Retinal pigment epithelial cell (primary cell): ENCODE measurements around the gene PDE11A.
A peak's percentile ranks its signal among the peaks of the same experiment; 100 is the strongest.

Experiments used
- DNase-seq: peaks from one replicate; pipeline ENCODE4 v3.0.0-alpha.2; 2010; ENCODE audit warnings: low read depth
- H3K4me3 ChIP-seq: 2 replicates; pipeline ENCODE4 v1.5.1; 2011; ENCODE audit warnings: mild to moderate bottlenecking, low read length, control low read depth, moderate library complexity
- CTCF ChIP-seq: conservative IDR thresholded peaks from 2 replicates; pipeline ENCODE4 v1.5.1; 2011; ENCODE audit warnings: low read depth, low read length, control low read depth, inconsistent platforms

The PDE11A gene

GRCh38 chr2:177740700-177741099, 331.9 kb downstream of the PDE11A start:
- H3K4me3 ChIP-seq, result no peak overlapping the region
- DNase-seq, result no peak
- no peak for TF ChIP-seq CTCF

GRCh38 chr2:177738461-177739235, 333.9 kb downstream of the PDE11A start:
- no peak overlapping the region for H3K4me3 ChIP-seq
- no peak for DNase-seq
- no peak for TF ChIP-seq CTCF

GRCh38 chr2:177735318-177735803, 337.2 kb downstream of the PDE11A start:
- peak; percentile 5 for TF ChIP-seq CTCF
- DNase-seq, result no peak
- H3K4me3 ChIP-seq, result no peak overlapping the region

- DNase-seq, result peak; percentile 24
- H3K4me3 ChIP-seq, result no peak overlapping the region
- TF ChIP-seq CTCF, result no peak
Measured at GRCh38 chr2:177733322-177733855, 339.2 kb downstream of the PDE11A start.

- TF ChIP-seq CTCF, result no peak
- no peak overlapping the region for H3K4me3 ChIP-seq
- no peak for DNase-seq
Measured at GRCh38 chr2:177731384-177731783, 341.2 kb downstream of the PDE11A start.

- no peak for TF ChIP-seq CTCF
- DNase-seq, result no peak
Measured at GRCh38 chr2:177730792-177731191, 341.8 kb downstream of the PDE11A start.

GRCh38 chr2:177730363-177730762, 342.2 kb downstream of the PDE11A start:
- H3K4me3 ChIP-seq, result no peak overlapping the region
- no peak for TF ChIP-seq CTCF
- DNase-seq, result no peak

More at GRCh38 chr2:177730792-177731191, 341.8 kb downstream of the PDE11A start:
- H3K4me3 ChIP-seq, result no peak overlapping the region
